K562 (cell line): ENCODE results near the gene FGR.

Experiments used
- AFF4 ChIP-seq: sonication (generic); formaldehyde crosslinking; IDR thresholded peaks from 2 replicates; pipeline ENCODE4 v1.8.0; 2023; ENCODE audit warnings: mild to moderate bottlenecking, missing genetic modification reagents
- CREB1 ChIP-seq, 2 experiments: sonication (generic) in 1 of 2; formaldehyde crosslinking in 1 of 2; IDR thresholded peaks; 2 replicates each; pipeline versions ENCODE4 v1.6.1 to v1.8.0; 2012 to 2022; ENCODE audit warnings: inconsistent platforms in 1 of 2, mild to moderate bottlenecking in 1 of 2, missing genetic modification reagents in 1 of 2, moderate library complexity in 1 of 2
- CTCF ChIP-seq, 3 experiments: IDR thresholded peaks in 2 of 3; conservative IDR thresholded peaks in 1 of 3; 2 replicates each; pipeline ENCODE4 v1.5.1; 2011 to 2012; ENCODE audit warnings: low read length in 3 of 3, mild to moderate bottlenecking in 3 of 3, control low read depth in 2 of 3, improper control_type of control experiment in 1 of 3, inconsistent platforms in 1 of 3, low read depth in 1 of 3, mixed read lengths in 1 of 3, moderate library complexity in 1 of 3; ENCODE audit not compliant: insufficient read depth in 2 of 3
- ELF1 ChIP-seq: fragments of 200-800 bp; sonication (Bioruptor generic); IDR thresholded peaks from 2 replicates; pipeline ENCODE4 v1.6.1; 2016; ENCODE audit warnings: missing genetic modification characterization, missing compliant biosample characterization
- ELK3 ChIP-seq: fragments of 450-650 bp; formaldehyde crosslinking; IDR thresholded peaks from 2 replicates; pipeline ENCODE4 v1.4.0; 2020; ENCODE audit warnings: mild to moderate bottlenecking
- MAFF ChIP-seq: IDR thresholded peaks from 2 replicates; pipeline ENCODE4 v1.6.1; 2012; ENCODE audit warnings: low read length, improper control_type of control experiment
- NCOA1 ChIP-seq: fragments of 450-650 bp; IDR thresholded peaks from 2 replicates; pipeline ENCODE4 v1.6.1; 2016; ENCODE audit warnings: low read depth
- PATZ1 ChIP-seq: fragments of 250-450 bp; sonication (Bioruptor Pico); IDR thresholded peaks from 2 replicates; pipeline ENCODE4 v1.5.0; 2020; ENCODE audit warnings: mild to moderate bottlenecking, borderline replicate concordance
- POLR2A ChIP-seq: fragments of 450-650 bp; conservative IDR thresholded peaks from 2 replicates; pipeline ENCODE4 v1.6.1; 2016
- POLR2AphosphoS5 ChIP-seq: IDR thresholded peaks from 2 replicates; pipeline ENCODE4 v1.6.1; 2011; ENCODE audit warnings: mild to moderate bottlenecking, low read depth, low read length, moderate library complexity; ENCODE audit not compliant: control insufficient read depth, insufficient read depth
- RAD51 ChIP-seq: fragments of 450-650 bp; IDR thresholded peaks from 2 replicates; pipeline ENCODE4 v1.7.1; 2016; ENCODE audit warnings: low read depth, mild to moderate bottlenecking, borderline replicate concordance
- RCOR1 ChIP-seq, 2 experiments: IDR thresholded peaks; 2 replicates each; pipeline ENCODE4 v1.6.1; 2012; ENCODE audit warnings: low read depth in 2 of 2, low read length in 2 of 2, borderline replicate concordance in 1 of 2, improper control_type of control experiment in 1 of 2
- ZNF133 ChIP-seq: fragments of 250-450 bp; sonication (Bioruptor Pico); IDR thresholded peaks from 2 replicates; pipeline ENCODE4 v1.4.0; 2020; ENCODE audit warnings: mild to moderate bottlenecking
- ZNF263 ChIP-seq: sonication (generic); formaldehyde crosslinking; IDR thresholded peaks from 2 replicates; pipeline ENCODE4 v1.8.0; 2022; ENCODE audit warnings: mild to moderate bottlenecking, missing genetic modification reagents, borderline replicate concordance

- TF ChIP-seq ZNF263 (CRISPR knock-in tag) (no peak; the same call in 1 of the 2 replicates), ELK3 (CRISPR knock-in tag) (no peak), PATZ1 (CRISPR knock-in tag) (no peak), RCOR1 (IDR thresholded peaks at IDR 0.05; ENCODE audit: borderline replicate concordance in 1 of 2, low read depth in 2 of 2, low read length in 2 of 2) (no peak), CTCF (IDR thresholded peaks at IDR 0.05 in 2 of 3, conservative IDR thresholded peaks at IDR 0.05 in 1 of 3; ENCODE audit: insufficient read depth in 2 of 3, low read depth in 1 of 3, low read length in 3 of 3) (0 out of 6 replicates have a peak, but pooled peaks of 2 of the 3 experiments have one; percentile 2 to 6), ELF1 (tag) (no peak), AFF4 (no peak), POLR2A (no peak), MAFF (no peak), CREB1 (IDR thresholded peaks at IDR 0.05) (no peak), CREB1 (CRISPR knock-in tag; IDR thresholded peaks at IDR 0.05) (no peak), RAD51 (no peak), NCOA1 (0 out of 2 replicates have a peak, but pooled peaks have one; percentile 4), POLR2AphosphoS5 (no peak), ZNF133 (CRISPR knock-in tag) (no peak)
Measured at GRCh38 chr1:27599605-27600497, 35.1 kb downstream of the FGR start.
